Epithelial cell of prostate (primary cell): ENCODE results near the gene SCN9A.
"Not testable (repeated sequence)": the region's sequence is repeated elsewhere in the genome, so short reads cannot be mapped to it uniquely, and the experiment has no call there.

ENCODE experiments used
- DNase-seq: peaks from one replicate; pipeline ENCODE4 v3.0.0-alpha.2; 2011; ENCODE audit warnings: low read depth, low spot score
- H3K27ac ChIP-seq: fragments of 450-650 bp; 2 replicates; pipeline ENCODE4 v1.5.1; 2017; ENCODE audit warnings: mild to moderate bottlenecking

Gene SCN9A

DNA sequence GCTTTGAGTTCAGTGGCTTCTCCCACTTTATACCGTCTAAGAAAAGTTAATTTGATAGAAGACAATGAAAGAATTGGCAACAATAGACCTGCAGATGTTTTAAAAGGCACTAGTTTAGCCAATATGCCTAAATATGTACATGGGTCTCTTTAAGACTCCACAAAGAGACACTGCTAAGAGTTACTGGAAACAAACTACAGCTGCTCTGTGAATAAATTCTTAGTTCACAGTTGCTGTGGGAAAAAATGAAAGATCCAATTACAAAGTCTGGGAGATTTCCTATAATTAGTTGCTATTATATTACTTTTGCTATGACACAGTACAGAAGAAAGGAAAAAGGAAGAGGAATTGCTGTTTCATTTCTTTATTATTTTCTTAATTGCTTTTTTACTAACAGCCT is 34.3 kb downstream of the SCN9A start:
- no peak for DNase-seq
- no peak overlapping the region for H3K27ac ChIP-seq

GRCh38 chr2:166338831-166339339 is 36.9 kb downstream of the SCN9A start:
- H3K27ac ChIP-seq, result no peak overlapping the region
- DNase-seq, result no peak

DNA sequence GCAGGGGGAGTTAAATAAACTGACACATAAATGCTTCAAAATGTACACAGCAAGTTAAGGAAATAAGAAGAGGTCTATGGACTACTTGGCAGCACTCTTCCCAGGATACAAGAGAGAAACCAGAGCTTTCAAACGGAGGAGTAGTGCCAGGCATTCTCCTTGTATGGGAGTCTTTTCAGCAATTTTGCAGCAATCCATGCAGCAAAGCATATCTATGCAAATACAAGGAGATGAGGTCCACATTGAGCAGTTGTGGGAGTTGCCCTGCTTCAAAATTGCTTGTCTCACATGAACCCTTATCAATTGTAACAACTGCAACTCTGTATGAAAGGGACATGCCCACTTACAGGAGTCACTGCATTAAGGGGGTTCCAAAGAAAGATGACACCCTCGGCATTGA is 37.8 kb downstream of the SCN9A start:
- H3K27ac ChIP-seq, result no peak overlapping the region
- no peak for DNase-seq

DNA sequence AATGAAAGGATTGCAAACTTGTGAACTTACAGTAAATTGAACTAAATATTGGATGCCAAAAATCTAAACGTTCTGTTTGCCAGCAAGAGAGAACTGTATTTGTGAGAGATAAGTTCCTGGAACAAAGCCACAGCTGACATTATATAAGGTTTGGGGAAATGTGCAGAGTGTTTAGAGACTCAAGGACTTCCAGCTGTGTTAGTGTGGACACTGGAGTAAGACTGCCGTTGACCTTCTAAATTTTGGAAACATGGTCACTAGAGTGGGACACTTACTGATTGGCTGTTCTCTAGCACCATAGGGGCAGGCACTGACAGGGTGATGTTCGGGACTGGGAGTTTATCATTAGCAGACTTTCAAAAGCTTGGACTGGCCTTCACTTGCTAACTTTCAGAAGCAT is 40.5 kb downstream of the SCN9A start:
- H3K27ac ChIP-seq, result no peak overlapping the region
- DNase-seq, result no peak

- DNase-seq, result no peak
- H3K27ac ChIP-seq, result no peak overlapping the region
Observed at GRCh38 chr2:166334805-166335204, 40.9 kb downstream of the SCN9A start.

- no peak overlapping the region for H3K27ac ChIP-seq
- no peak for DNase-seq
Observed at GRCh38 chr2:166333801-166334200, 41.9 kb downstream of the SCN9A start.

GRCh38 chr2:166332106-166332505 is 43.6 kb downstream of the SCN9A start:
- H3K27ac ChIP-seq, result no peak overlapping the region
- DNase-seq, result no peak

GRCh38 chr2:166331468-166331867 is 44.3 kb downstream of the SCN9A start:
- DNase-seq, result no peak
- no peak overlapping the region for H3K27ac ChIP-seq

GRCh38 chr2:166329465-166329864 is 46.3 kb downstream of the SCN9A start:
- DNase-seq, result no peak
- no peak overlapping the region for H3K27ac ChIP-seq

- no peak overlapping the region for H3K27ac ChIP-seq
- DNase-seq, result no peak
Observed at GRCh38 chr2:166328147-166328546, 47.6 kb downstream of the SCN9A start.

DNA sequence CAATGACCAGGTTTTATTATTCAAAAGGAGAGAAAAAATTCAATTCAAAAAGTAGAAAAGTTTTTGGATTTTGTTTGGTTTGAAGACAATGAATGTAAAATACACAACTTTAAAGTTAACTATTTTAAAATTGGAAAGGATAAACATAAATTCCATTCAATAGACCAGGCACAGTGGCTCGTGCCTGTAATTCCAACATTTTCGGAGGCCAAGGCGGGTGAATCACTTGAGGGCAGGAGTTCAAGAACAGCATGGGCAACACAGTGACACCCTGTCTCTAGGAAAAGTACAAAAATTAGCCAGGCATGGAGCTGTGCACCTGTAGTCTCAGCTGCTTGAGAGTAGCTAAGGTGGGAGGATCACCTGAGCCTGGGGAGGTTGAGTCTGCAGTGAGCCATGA is 54.7 kb downstream of the SCN9A start:
- no peak overlapping the region for H3K27ac ChIP-seq
- no peak for DNase-seq

- peak overlapping the region; percentile 86 for H3K27ac ChIP-seq
- peak; percentile 88 for DNase-seq
Observed at GRCh38 chr2:166314022-166314759, 61.6 kb downstream of the SCN9A start.

DNA sequence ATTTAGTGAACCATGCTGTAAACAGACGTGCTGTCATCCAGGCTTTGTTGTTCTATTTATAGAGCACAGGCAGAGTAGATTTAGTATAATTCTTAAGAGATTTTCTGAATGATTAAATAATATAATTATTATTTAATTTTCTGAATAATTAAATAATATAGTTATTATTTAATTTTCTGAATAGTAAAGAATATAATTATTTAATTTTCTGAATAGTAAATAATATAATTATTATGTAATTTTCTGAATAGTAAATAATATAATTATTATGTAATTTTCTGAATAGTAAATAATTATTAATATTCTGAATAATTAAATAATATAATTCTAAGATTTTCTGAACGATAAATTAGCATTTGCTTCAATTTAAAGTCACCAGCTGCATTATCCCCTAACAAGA is 62.9 kb downstream of the SCN9A start:
- DNase-seq, H3K27ac ChIP-seq: not testable (repeated sequence)

DNA sequence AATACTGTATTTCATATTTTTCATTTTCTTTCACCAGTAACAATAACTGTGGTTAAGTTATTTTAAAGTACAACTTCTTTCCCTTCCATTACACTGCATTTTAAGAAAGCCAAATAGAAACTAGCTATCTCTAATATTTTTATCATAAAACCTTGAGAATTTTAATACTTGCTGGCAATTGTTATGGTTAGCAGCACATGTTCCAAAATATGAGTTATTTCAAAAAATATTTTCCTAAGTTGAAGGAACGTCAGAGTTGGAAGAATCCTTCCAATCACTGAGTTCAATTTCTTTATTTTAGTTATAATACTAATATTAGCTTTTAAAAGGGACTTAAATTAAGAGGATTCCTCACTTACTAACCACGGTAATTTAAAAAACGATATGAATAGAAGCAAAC is 68.4 kb downstream of the SCN9A start:
- DNase-seq, result no peak
- no peak overlapping the region for H3K27ac ChIP-seq

- DNase-seq, result no peak
- H3K27ac ChIP-seq, result no peak overlapping the region
Observed at GRCh38 chr2:166304656-166305055, 71.1 kb downstream of the SCN9A start.

DNA sequence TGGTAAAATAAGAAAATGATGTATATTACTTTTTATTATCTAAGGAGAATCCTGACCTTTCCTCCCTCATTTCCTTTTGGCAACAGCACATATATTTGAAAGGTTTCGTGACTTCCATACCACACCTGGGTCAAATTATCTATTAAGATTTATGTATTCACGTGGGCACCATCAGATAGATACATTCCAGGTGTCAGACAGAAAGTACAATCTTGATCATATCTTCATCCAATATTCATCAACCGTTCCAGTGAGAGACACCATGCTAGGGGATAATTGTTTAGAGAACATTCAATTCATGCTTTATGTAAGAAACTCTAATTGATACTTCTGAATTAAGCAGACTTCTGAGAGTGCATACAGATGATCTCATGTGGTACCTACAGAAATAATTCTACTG is 73.7 kb downstream of the SCN9A start:
- no peak for DNase-seq
- H3K27ac ChIP-seq, result no peak overlapping the region

- DNase-seq, result no peak
Observed at GRCh38 chr2:166297951-166298350, 77.8 kb downstream of the SCN9A start.

DNA sequence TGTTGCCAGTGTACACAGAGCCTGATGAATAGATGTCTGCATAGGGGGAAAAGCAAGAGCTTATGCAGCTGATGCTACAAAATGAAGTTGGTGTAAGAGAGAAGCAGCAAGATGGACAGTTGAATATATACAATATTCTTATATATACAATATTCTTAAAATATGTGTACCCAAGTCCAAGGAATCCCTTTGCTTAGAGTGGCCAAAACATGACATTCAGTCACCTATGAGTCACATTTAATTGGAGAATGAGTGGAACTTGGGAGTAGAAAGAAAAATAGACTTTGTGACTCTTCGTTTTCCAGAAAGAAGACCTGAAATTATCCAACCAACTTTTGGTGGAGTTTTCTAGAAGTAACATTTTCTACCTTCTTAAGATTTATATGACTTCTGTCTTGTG is 81.8 kb downstream of the SCN9A start:
- no peak for DNase-seq
- no peak overlapping the region for H3K27ac ChIP-seq

More at GRCh38 chr2:166297951-166298350, 77.8 kb downstream of the SCN9A start:
- no peak overlapping the region for H3K27ac ChIP-seq

GRCh38 chr2:166285215-166285614 is 90.5 kb downstream of the SCN9A start:
- no peak for DNase-seq
- H3K27ac ChIP-seq, result no peak overlapping the region

GRCh38 chr2:166284359-166284758 is 91.4 kb downstream of the SCN9A start:
- H3K27ac ChIP-seq, result no peak overlapping the region
- no peak for DNase-seq

GRCh38 chr2:166282154-166282553 is 93.6 kb downstream of the SCN9A start:
- no peak for DNase-seq
- no peak overlapping the region for H3K27ac ChIP-seq

DNA sequence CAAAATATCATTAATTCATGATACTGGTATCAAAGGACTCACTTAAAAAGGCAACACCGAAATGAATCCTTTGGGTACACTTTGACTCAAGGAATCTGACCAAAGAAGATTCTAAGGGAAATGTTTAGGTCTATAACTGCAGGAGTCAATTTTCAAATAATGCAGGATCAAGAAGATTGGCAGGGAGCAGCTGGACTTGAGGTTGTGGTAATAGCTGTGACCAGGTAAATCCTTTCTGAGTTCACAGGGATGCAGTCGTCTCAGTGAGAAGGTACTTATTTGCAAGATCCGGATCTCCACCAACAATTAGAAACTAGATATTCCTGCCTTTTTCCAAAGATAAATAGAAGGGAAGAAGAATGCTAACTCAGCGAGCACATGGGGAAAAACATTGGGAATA is 96.9 kb downstream of the SCN9A start:
- H3K27ac ChIP-seq, result no peak overlapping the region
- no peak for DNase-seq
